HuH-7 (cell line): ENCODE measurements around the gene GCDH.
"Not testable (repeated sequence)": the region's sequence is repeated elsewhere in the genome, so short reads cannot be mapped to it uniquely, and the experiment has no call there.

Experiments used
- DNase-seq: peaks from one replicate; pipeline ENCODE4 v3.0.0; 2011; ENCODE audit warnings: low spot score

GCDH gene

DNA sequence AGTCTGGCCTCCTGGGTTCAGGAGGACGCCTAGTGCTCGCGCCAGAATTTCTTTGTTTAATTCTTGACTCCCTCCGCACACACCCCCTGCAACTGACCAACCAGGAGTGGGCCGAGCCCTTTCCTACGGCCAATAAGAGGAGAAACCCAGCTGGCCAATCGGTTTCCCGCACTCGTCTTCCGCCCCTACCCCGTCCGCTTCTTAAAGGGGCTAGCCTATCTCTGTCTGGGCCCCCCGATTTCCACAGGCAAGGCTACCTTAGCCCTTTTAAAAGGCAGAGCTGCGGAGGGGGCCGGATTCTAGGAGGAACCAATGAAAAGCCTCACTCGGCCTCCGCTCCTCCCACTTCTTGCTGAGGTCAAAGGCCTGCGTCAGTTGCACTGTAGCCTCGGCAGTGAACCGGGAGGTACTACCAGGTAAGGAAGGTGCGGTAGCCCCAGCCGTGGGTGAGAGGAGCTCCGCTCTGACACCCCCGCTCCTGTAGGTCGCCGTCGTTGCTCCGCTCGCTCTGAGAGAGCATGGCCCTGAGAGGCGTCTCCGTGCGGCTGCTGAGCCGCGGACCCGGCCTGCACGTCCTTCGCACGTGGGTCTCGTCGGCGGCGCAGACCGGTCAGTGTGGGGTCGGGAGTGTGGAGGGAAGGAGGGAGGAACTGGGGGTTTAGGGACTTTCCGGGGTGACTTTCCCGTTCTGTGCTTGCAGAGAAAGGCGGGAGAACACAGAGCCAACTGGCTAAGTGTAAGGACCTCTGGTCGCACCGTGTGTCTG lies at the start of gene GCDH:
TSS of gene GCDH (plus strand) at position 374 of the 766 bp plus-strand sequence. CDS start at position 519, 145 bp downstream.
- peak; percentile 99 for DNase-seq

DNA sequence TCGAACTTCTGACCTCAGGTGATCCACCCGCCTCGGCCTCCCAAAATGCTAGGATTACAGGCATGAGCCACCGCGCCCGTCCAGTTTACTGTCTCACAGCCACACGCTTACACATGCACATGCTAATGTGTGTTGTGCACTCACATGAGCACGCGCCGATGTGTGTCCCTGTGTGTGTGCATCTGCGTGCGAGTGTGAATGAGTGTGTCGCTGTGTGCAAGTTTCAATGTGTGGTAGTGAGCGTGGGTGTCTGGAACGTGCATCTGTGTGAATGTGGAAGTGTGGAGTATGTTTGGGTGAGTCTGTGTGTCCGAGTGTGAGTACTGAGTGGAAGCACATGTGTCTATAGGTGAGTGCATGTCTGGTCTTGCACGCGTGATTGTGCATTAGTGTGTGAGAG lies 48.4 kb upstream of the GCDH start:
- DNase-seq = no peak

DNA sequence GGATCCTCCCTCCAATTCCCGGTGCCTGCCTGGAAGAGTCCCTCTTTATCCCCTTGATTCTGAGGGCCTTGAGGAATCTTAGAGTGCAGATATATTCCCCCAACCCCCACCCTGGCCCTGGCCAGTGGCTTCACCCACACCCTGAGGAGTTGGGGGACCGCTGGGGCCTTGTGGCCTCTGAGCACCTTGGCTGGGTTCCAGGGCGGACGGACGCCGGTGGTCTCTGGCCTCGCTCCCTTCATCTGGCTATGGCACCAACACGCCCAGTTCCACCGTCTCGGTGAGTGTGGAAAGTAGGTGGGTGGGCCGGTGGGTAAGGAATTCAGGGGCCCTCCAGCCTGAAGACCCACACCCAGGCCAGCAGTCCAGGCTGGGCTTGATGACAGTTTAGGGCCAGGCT lies 47.6 kb upstream of the GCDH start:
- no peak for DNase-seq

DNA sequence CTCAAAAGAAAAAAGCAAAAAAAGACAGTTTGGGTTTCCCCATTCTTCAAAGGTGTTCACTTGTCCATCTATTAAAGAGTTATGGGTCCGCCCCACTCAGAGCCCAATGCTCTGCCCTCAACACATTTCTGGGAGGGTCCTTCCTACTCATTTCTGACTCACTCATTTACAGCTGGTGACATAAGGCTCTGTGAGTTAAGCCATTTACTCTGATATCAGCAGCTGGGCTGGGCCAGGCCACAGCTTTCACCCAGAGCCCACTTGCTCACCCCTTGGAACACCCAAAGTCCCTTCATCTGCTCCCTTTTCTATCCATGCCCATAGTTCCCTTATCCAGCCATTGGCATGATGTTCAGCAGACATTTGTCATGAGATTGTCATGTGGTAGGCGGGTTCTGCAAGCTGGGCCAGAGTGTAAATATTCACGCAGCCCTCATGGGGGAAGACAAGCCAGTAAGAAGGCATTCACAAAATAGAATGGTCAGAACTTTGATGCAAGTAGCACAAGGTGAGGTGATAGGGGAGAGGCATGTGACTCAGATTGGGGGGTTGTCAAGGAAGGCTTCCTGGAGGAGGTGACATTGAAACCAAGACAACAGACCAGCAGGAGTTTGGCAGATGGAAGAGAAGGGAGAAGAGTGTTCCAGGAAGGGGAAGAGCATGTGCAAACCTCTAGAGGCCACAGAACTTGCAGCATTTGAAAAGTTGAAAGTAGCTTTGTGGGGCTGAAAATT lies 46.8 kb upstream of the GCDH start:
- no peak for DNase-seq

DNA sequence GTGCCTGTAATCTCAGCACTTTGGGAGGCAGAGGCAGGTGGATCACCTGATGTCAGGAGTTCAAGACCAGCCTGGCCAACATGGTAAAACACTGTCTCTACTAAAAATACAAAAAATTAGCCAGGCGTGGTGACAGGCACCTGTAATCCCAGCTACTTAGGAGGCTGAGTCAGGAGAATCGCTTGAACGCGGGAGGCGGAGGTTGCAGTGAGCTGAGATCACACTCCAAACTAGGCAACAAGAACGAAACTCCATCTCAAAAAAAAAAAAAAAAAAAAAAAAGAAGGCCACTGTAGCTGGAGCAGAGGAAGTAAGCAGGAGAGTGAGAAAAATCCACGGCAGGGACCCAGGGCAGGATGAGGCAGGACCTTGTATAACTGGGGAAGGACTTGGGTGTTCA lies 44.3 kb upstream of the GCDH start:
- not testable (repeated sequence) for DNase-seq

GRCh38 chr19:12847159-12848139 lies 43.5 kb upstream of the GCDH start:
- DNase-seq = peak; percentile 84

- no peak for DNase-seq
Observed at GRCh38 chr19:12856653-12857052, 34.3 kb upstream of the GCDH start.

DNA sequence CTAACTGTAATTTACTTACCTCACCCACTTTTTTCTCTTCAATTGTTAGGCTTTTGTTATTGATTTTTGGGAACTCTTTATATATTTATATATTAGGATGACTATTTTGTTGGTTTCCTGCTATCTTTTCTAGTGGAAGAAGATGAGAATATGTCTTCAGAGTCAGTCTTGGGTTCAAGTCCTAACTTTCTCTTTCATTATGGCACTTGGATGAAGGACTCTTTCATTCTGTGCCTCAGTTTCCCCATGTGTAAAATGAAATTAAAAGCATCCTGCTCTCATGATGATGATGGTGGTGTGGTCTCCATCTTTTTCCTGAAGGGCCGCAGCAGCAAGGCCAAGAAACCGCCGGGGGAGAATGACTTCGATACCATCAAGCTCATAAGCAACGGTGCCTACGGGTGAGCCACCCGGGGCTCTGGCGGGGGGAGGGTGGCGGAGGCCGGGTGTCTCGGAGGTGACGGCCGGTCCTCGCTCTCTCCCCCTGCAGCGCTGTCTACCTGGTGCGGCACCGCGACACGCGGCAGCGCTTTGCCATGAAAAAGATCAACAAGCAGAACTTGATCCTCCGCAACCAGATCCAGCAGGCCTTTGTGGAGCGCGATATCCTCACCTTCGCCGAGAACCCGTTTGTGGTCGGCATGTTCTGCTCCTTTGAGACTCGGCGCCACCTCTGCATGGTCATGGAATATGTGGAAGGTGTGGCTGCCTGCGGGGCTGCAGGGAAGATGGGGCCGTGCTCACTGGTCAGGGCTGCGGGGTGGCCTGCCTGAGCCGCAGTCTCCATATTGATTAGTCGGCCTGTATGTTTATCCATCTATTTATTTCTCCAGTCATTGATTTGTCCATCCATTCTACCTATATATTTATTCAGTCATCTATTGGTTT lies 32.7 kb upstream of the GCDH start:
- DNase-seq = no peak

GRCh38 chr19:12859546-12859945 lies 31.4 kb upstream of the GCDH start:
- DNase-seq = no peak

DNA sequence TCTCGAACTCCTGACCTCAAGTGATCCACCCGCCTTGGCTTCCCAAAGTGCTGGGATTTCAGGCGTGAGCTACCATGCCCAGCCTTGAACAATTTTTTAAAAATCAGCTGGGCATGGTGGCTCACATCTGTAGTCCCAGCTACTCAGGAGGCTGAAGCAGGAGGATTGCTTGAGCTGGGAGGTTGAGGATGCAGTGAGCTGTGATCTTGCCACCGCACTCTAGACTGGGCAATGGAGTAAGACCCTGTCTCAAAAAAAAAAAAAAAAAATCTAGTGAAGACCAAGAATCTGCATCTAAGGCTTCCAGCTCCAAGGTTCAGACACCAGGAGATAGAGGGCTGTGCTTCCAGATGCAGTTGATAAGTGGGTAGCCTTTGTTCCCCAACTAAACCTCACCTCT lies 26.8 kb upstream of the GCDH start:
- no peak for DNase-seq

DNA sequence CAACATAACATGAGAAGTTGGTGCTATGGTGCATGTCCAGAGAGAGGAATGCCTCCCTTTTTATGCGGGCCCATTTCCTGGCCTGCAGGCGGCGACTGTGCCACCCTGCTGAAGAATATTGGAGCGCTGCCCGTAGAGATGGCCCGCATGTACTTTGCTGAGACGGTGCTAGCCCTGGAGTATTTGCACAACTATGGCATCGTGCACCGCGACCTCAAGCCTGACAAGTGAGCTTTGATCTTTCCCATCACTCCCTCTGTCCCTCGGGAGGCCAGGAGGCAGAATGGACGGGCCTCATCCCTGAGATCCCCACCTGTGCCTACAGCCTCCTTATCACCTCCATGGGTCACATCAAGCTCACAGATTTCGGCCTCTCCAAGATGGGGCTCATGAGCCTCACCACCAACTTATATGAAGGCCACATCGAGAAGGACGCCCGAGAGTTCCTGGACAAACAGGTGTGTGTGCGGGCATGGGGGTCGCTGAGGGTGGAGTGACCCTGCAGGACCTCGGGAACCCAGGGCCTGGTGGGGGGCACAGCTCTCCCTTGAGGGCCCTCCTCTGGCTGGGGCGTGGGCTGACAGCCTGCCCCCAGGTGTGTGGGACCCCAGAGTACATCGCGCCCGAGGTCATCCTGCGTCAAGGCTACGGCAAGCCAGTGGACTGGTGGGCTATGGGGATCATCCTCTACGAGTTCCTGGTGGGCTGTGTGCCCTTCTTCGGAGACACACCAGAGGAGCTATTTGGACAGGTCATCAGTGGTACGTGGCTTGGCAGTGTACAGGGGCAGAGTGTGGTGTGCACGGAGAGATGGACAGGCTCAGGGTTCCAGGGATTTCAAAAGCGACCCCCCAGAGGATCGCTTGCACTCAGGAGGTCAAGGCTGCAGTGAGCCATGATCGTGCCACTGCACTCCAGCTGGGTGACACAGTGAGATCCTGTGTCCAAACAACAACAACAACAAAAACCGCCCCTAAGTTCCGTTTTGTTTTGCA lies 25.9 kb upstream of the GCDH start:
- no peak for DNase-seq

GRCh38 chr19:12865746-12866415 lies 25.1 kb upstream of the GCDH start:
- DNase-seq = no peak

DNA sequence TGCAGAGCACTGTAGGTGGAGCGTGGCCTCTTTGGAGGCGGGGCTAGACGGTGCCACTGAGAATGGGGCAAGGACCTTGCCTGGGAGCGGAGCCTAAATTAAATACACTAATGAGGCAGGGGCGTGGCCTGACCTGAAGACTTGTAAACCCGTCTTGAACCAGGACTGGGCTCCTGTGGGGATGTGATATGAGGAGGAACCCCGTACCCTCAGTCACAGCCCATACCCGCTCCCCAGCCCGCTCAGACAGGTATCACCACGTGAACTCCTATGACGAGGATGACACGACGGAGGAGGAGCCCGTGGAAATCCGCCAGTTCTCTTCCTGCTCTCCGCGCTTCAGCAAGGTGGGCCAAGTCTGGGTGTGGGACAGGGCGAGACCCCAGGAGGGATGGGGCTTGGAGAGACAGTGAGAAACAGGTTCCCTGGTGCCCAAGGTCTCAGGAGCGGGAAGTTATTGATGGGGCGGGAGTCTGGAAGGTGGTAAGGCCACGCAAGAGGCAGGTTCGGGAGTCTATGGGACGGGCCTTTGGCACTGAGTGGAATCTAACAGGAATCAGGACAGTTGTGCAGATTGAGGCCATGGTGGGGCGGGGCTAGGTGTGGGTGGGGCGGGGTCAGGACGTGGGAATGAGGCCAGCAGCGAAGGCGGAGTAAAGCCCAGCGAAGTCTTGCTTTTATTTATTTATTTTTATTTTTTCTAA lies 24.4 kb upstream of the GCDH start:
- no peak for DNase-seq

DNA sequence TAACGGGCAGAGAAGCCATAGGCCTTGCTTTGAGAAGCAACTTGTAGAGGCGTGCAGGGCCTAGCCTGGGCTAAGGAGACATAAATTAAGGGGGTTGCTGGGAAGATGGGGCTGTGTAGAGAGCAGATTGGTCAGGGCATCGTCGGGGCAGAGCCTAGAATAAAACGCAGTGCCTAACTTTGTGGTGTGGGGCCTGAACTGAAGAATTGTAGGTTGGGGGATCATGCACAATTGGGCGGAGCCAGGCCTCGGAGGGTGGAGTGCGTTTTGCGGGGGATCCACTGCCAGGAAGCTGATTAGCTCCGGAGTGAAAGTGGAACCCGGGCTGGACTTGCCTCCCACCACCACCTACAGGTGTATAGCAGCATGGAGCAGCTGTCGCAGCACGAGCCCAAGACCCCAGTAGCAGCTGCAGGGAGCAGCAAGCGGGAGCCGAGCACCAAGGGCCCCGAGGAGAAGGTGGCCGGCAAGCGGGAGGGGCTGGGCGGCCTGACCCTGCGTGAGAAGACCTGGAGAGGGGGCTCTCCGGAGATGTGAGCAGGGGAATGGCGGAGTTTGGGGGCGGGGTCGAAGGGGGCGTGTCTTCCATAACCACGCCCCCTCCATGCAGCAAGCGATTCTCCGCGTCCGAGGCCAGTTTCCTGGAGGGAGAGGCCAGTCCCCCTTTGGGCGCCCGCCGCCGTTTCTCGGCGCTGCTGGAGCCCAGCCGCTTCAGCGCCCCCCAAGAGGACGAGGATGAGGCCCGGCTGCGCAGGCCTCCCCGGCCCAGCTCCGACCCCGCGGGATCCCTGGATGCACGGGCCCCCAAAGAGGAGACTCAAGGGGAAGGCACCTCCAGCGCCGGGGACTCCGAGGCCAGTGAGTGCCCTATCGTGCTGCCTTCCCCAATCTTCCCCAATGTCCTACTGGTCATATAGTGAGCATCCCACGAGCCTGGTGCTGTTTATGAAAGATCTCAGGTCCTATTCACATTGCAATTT lies 23.6 kb upstream of the GCDH start:
- peak; percentile 87 for DNase-seq

GRCh38 chr19:12868540-12869112 lies 22.3 kb upstream of the GCDH start:
- DNase-seq = no peak

DNA sequence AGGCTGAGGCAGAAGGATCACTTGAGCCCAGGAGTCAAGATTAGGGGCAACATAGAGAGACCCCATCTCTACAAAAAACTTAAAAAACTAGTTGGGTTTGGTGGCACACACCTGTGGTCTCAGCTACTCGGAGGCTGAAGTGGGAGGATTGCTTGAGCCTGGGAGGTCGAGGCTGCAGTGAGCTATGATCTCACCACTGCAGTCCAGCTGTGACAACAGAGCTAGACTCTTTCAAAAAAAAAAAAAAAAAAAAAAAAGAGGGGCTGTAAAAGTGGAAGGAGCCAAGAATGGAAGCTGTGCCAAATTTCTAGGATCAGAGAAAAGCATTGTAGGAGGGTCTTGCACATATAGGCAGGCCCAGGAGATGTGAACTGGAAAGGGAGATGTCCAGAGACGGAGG lies 19.3 kb upstream of the GCDH start:
- no peak for DNase-seq

DNA sequence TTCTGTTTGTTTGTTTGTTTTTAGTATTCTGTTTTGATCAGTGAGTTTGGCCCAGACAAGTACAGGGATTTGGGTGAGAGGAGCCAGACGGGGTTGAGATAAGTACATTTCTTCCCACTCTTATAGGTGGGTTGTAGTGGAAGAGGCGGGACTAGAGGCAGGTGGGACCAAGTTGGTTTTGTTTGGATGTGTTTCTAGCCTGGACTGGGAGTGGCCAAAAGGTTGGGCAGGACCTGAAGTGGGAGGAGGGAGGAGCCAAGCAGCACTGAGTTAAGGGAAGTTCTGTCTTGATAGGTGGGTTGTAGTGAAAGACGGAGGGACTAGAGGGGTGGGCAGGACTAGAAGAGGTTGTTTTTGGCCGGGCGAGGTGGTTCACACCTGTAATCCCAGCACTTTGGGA lies 18.7 kb upstream of the GCDH start:
- no peak for DNase-seq
